Spleen (tissue), 11 donors: ENCODE data around the gene FAM169A. TPM values are rescaled to one million over a fixed set of nuclear protein-coding genes. Genes with fewer than 3 reads are reported as not detected.

Experiments
- DNase-seq: peaks from one replicate; pipeline ENCODE4 v3.0.0-alpha.2; 2020
- H3K27ac ChIP-seq, 8 donors: fragments of 200-600 bp; sonication (generic) in 7 of 8; 1 replicate in 4 of 8; 2 replicates in 4 of 8; pipeline versions ENCODE4 v1.5.0 to v1.8.0; 2016 to 2021; ENCODE audit warnings: inconsistent platforms in 4 of 8, mild to moderate bottlenecking in 4 of 8, moderate library complexity in 1 of 8
- H3K27me3 ChIP-seq, 7 donors: fragments of 200-600 bp; sonication (generic) in 6 of 7; replicated peaks in 1 of 7; 1 replicate in 4 of 7; 2 replicates in 3 of 7; pipeline versions ENCODE4 v1.5.0 to v1.8.0; 2016 to 2021; ENCODE audit warnings: inconsistent platforms in 3 of 7, mild to moderate bottlenecking in 1 of 7
- H3K36me3 ChIP-seq, 6 donors: fragments of 200-600 bp; sonication (generic) in 5 of 6; 1 replicate in 4 of 6; 2 replicates in 2 of 6; pipeline versions ENCODE4 v1.5.0 to v1.8.0; 2016 to 2021; ENCODE audit warnings: inconsistent platforms in 2 of 6
- H3K4me1 ChIP-seq, 6 donors: fragments of 200-600 bp; sonication (generic) in 5 of 6; 1 replicate in 3 of 6; 2 replicates in 3 of 6; pipeline versions ENCODE4 v1.5.0 to v1.8.0; 2016 to 2021; ENCODE audit warnings: inconsistent platforms in 3 of 6
- H3K4me3 ChIP-seq, 8 donors: fragments of 200-600 bp; sonication (generic) in 7 of 8; 1 replicate in 4 of 8; 2 replicates in 4 of 8; pipeline versions ENCODE4 v1.5.0 to v1.8.0; 2016 to 2021; ENCODE audit warnings: inconsistent platforms in 4 of 8, mild to moderate bottlenecking in 4 of 8, moderate library complexity in 2 of 8
- H3K9me3 ChIP-seq, 8 donors: fragments of 200-600 bp; sonication (generic) in 7 of 8; 1 replicate in 4 of 8; 2 replicates in 4 of 8; pipeline versions ENCODE4 v1.5.0 to v1.8.0; 2016 to 2021; ENCODE audit warnings: inconsistent platforms in 4 of 8
- POLR2A ChIP-seq, 3 donors: fragments of 450-650 bp; IDR thresholded peaks; one replicate each; pipeline ENCODE4 v1.5.1; 2017; ENCODE audit warnings: antibody characterized with exemption in 3 of 3, mild to moderate bottlenecking in 1 of 3
- POLR2AphosphoS5 ChIP-seq, 3 donors: sonication (generic); formaldehyde crosslinking; IDR thresholded peaks; one replicate each; pipeline ENCODE4 v1.5.1; 2017; ENCODE audit warnings: antibody characterized with exemption in 3 of 3
- WGBS, 5 donors: extraction: QIAGEN DNeasy Blood & Tissue Kit in 3 of 5; methylation state at CpG; one replicate each; pipeline versions ENCODE4 v1.1.5 to v1.1.7; 2013 to 2018; 5-methylcytosine and 5-hydroxymethylcytosine counted together
- intact Hi-C: fragments of 100-400 bp; cut with DNase I; formaldehyde crosslinking; loops from one replicate; pipeline ENCODE4 v1.15.0; 2023; ENCODE audit warnings: low total_unique reads
- polyA plus RNA-seq, 3 donors: library from polyadenylated mRNA; stranded (reverse); fragments of 200-250 nt; gene quantifications; one replicate each; pipeline ENCODE4 v1.2.1, GENCODE V29; 2013
- total RNA-seq, 7 donors: library from RNA; depleted of rRNA in 3 of 7; stranded (reverse); fragments of >200 nt in 3 of 7; fragmentation: NEBNext Ultra II Directional in 4 of 7; extraction: Animal tissue kit (Norgen Biotek cat#: 25700) in 4 of 7; gene quantifications; one replicate each; pipeline versions ENCODE4 v1.1.0 to v1.2.1, GENCODE V29; 2016 to 2021
- TF ChIP-seq, protein P1 (sequence below), 11 experiments: fragments of 200-600 bp in 7 of 11; fragments of 450-650 bp in 4 of 11; sonication (generic) in 4 of 11; IDR thresholded peaks in 8 of 11; conservative IDR thresholded peaks in 3 of 11; 1 replicate in 7 of 11; 2 replicates in 4 of 11; pipeline versions ENCODE4 v1.4.0 to v1.8.0; 2016 to 2021; ENCODE audit warnings: antibody characterized with exemption in 11 of 11, inconsistent platforms in 4 of 11, mild to moderate bottlenecking in 1 of 11
- donor health status: healthy with polysubstance abuse.
- donor health status: DM: no; HTN: no; CAD: no; lungs with moderate emphysema.
- donor health status: DM: no; HTN: no; CAD: no.
- donor health status: Bipolar disorder and iron deficiency.
- donor health status: healthy.
- donor health status: DM: no; HTN: no; CAD: no.
- donor health status: DM: yes; HTN: yes; CAD: no.

The FAM169A gene
- total and polyA plus RNA-seq, 10 donors, result 1.1 to 16.8 (median 7.8) TPM

DNA sequence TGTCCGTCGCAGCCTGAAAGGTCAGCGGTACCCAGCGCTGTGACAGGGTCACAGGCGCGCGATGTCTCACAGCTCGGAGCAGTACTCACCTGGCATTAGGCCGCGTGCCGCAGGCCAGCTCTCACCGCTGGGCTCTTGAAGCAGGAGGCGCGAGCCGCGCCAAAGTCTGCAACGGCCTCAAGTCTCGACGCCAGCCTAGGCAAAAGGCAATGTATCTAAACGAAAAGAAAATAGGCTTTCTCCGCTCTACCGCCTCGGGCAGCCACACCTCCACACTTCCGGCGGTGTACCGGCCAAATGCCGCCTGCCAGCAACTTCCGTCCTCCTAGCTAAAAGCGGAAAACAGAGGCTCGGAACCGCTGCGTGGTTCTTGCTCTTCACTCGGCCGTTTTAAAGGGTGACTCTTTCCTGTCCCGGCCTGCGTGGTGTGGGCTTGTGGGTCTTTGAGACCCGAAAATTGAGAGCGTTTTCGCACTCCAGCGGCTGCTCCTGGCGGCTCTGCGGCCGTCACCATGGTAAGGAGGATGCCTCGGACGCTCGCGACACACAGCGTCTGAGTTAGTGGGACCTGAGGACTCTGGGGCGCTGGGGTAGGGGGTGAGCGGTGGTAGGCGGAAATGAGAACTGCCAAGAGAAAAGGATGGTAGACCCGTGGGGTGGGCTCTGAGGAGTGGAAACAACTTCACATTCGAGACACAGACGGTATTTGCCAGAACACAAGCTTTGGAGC is 99.2 kb downstream of the FAM169A start, which contains the start of the genes GFM2 and NSA2:
TSS of gene GFM2 (minus strand) at position 269 of the 730 bp plus-strand sequence. CDS start 3,375 bp downstream, outside the sequence.
TSS of gene NSA2 (plus strand) at position 401 of the 730 bp plus-strand sequence. CDS start at position 513, 112 bp downstream.
- WGBS, 5 donors, result 0 to 1% (median 0%) methylated on average over 45 to 54 of the region's 54 CpGs
- intact Hi-C loops, result loop anchor here (10.0 kb wide), 1 partner anchor 158 kb away; no protein-coding TSS in a partner anchor

DNA sequence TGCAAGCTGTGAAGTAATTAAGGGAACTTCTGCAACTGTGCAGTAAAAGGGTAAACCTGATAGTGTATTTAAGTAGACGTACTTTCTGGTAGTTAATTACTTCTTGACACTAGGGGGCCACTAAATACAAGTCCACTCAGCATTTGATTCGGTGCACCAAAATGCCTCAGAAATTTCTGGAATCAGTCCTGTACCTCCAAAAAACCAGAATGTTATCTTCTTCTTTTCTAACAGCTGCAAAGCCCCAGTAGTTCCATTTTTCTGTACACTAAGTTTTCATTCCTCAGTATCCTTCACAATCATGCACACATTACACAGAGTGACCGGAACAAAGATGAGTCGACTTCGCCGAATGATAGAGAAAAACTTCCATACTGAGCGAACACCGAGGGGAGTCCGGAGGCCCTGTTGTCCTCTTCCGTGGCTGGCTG is 99.8 kb downstream of the FAM169A start:
- no peaks in the 10 kb centered on the region for H3K27me3 ChIP-seq
- WGBS, 5 donors, result 0 to 1% (median 0%) methylated on average over 10 of the region's 10 CpGs
- peak overlapping the region; percentile 49 to 92 (median 84) for H3K27ac ChIP-seq
- no peak for DNase-seq
- H3K4me1 ChIP-seq, result peaks cover 19 to 63% (median 42%) of the 10 kb centered on the region in 6 donors
- peak overlapping the region; percentile 86 to 99 (median 94) for H3K4me3 ChIP-seq
- intact Hi-C loops, result loop anchor here (10.0 kb wide), 1 partner anchor 158 kb away; no protein-coding TSS in a partner anchor
- TF ChIP-seq, protein P1, sequence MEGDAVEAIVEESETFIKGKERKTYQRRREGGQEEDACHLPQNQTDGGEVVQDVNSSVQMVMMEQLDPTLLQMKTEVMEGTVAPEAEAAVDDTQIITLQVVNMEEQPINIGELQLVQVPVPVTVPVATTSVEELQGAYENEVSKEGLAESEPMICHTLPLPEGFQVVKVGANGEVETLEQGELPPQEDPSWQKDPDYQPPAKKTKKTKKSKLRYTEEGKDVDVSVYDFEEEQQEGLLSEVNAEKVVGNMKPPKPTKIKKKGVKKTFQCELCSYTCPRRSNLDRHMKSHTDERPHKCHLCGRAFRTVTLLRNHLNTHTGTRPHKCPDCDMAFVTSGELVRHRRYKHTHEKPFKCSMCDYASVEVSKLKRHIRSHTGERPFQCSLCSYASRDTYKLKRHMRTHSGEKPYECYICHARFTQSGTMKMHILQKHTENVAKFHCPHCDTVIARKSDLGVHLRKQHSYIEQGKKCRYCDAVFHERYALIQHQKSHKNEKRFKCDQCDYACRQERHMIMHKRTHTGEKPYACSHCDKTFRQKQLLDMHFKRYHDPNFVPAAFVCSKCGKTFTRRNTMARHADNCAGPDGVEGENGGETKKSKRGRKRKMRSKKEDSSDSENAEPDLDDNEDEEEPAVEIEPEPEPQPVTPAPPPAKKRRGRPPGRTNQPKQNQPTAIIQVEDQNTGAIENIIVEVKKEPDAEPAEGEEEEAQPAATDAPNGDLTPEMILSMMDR (IDR thresholded peaks at IDR 0.05 in 8 of 11, conservative IDR thresholded peaks at IDR 0.05 in 3 of 11), result peak in 8 of 11 experiments; percentile 15 to 59 (median 43)
- TF ChIP-seq POLR2AphosphoS5 (IDR thresholded peaks at IDR 0.05), result no peak
- peaks cover 0 to 51% (median 34%) of the 10 kb centered on the region in 6 donors for H3K36me3 ChIP-seq
- no peaks in the 10 kb centered on the region for H3K9me3 ChIP-seq

More for the DNA sequence above, 99.2 kb downstream of the FAM169A start, which contains the start of the genes GFM2 and NSA2:
- no peaks in the 10 kb centered on the region for H3K9me3 ChIP-seq
- H3K4me1 ChIP-seq, result peaks cover 19 to 63% (median 42%) of the 10 kb centered on the region in 6 donors
- DNase-seq, result peak; percentile 96
- H3K4me3 ChIP-seq, result peak within 1 kb of the TSS; percentile 86 to 99 (median 94)
- H3K27ac ChIP-seq, result peak within 1 kb of the TSS; percentile 71 to 92 (median 84)
- H3K36me3 ChIP-seq, result peaks cover 0 to 52% (median 37%) of the 10 kb centered on the region in 6 donors
- H3K27me3 ChIP-seq, result no peaks in the 10 kb centered on the region
- TF ChIP-seq, protein P1 (IDR thresholded peaks at IDR 0.05 in 8 of 11, conservative IDR thresholded peaks at IDR 0.05 in 3 of 11), result peak in 1 of 11 experiments; percentile 21
- TF ChIP-seq POLR2A (IDR thresholded peaks at IDR 0.05) (peak in 2 of 3 donors; percentile 42 to 84), POLR2AphosphoS5 (IDR thresholded peaks at IDR 0.05) (peak; percentile 88 to 91 (median 89))

DNA sequence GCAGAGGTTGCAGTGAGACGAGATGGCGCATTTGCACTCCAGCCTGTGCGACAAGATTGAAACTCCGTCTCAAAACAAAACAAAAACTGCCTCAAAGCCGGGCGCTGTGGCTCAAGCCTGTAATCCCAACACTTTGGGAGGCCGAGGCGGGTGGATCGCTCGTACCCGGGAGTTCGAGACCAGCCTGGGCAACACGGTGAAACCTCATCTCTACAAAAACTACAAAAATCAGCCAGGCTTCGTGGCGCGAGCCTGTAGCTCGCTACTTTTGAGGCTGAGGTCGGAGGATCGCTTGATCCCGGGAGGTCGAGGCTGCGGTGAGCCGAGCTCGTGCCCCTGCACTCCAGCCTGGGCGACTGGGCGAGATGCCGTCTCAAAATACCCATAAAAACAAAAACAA is 100.3 kb downstream of the FAM169A start:
- peaks cover 0 to 50% (median 32%) of the 10 kb centered on the region in 6 donors for H3K36me3 ChIP-seq
- DNase-seq, result peak; percentile 79
- H3K9me3 ChIP-seq, result no peaks in the 10 kb centered on the region
- H3K4me1 ChIP-seq, result peaks cover 19 to 63% (median 42%) of the 10 kb centered on the region in 6 donors
- peak overlapping the region in 5 of 8 donors; percentile 84 to 92 (median 89) for H3K27ac ChIP-seq
- peak overlapping the region; percentile 86 to 99 (median 94) for H3K4me3 ChIP-seq
- WGBS, 5 donors, result 72 to 82% (median 73%) methylated on average over 27 of the region's 27 CpGs
- H3K27me3 ChIP-seq, result no peaks in the 10 kb centered on the region
- TF ChIP-seq, protein P1 (IDR thresholded peaks at IDR 0.05 in 8 of 11, conservative IDR thresholded peaks at IDR 0.05 in 3 of 11), result no peak
- TF ChIP-seq POLR2A (IDR thresholded peaks at IDR 0.05), result no peak
- no peak for TF ChIP-seq POLR2AphosphoS5 (IDR thresholded peaks at IDR 0.05)
- intact Hi-C loops, result loop anchor here (10.0 kb wide), 1 partner anchor 159 kb away; no protein-coding TSS in a partner anchor
